GM23248 (cell line): ENCODE results near the gene NAB1.

Experiments
- EZH2 ChIP-seq: fragments of 200-600 bp; sonication (generic); IDR thresholded peaks from 2 replicates; pipeline ENCODE4 v1.6.1; 2018; ENCODE audit warnings: antibody characterized with exemption, mild to moderate bottlenecking; ENCODE audit not compliant: insufficient read depth, poor library complexity, severe bottlenecking
- EZH2phosphoT487 ChIP-seq: fragments of 200-600 bp; sonication (generic); IDR thresholded peaks from 2 replicates; pipeline ENCODE4 v1.6.1; 2018; ENCODE audit warnings: antibody characterized with exemption, moderate library complexity, mild to moderate bottlenecking, low read depth; ENCODE audit not compliant: insufficient read depth

DNA sequence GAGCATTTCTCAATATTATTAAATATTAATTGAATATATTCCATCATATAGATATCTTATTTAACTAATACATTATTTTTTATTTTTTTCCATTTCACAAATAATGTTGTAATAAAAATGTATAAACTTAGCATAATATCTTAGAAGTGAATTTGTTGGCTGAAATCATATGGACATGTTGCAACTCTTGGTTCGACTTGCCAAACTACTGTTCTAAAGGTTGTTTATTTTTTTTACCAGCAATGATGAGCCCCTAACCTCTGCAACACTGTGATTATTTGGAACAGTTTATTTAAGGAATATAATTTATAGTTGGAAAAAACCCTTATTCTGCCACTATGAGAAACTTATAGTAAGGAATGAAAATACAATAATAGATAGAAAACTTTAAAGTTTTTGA is 8.8 kb upstream of the NAB1 start:
- TF ChIP-seq EZH2phosphoT487 (no peak), EZH2 (no peak)
